ENCODE results near the gene CECR2.
A peak's percentile ranks its signal among the peaks of the same experiment; 100 is the strongest.

CECR2 gene

DNA sequence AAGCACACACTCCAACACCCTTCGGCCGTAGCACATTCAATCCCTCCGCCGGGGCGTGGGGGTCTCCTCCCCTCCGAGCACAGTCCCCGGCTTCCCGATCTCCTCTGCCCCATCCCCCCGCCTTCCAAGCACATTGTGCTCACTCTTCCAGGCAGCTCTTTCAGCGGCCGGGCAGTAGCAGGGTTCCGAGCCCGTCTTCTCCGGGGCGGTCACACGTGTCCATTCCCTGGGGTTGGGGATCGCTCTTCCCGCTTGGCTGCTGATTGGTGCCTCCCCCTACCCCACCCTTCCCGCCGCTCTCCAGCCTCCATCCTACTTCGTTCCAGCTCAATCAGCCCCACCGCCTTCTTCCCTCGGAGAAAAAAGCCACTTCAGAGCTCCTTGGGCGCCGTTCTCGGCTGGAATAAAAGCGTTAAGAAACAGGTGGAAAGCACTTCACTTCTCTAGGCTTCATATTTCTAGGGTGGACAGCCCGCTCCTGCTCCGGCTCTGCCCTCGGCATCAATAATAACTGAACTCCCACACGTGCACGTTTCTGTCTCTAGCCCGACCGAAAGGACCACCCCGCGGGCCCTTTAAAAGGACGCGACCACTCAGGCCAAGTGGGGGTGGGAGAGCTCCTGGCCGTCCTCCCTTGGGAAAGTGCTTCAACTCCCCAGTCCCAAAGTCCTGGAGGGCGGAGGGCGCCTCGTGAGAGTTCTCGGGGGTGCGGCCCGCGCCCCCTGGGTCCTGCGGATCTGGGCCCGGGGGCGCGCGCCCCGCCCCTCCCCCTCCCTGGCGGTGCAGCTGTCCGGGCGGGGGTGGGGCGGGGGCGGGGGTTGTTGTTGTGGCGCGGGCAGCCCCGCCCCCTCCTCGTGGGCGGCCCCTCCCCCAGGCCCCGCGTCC lies 464 bp upstream of the CECR2 start:
- peak; percentile 96 for DNase-seq

DNA sequence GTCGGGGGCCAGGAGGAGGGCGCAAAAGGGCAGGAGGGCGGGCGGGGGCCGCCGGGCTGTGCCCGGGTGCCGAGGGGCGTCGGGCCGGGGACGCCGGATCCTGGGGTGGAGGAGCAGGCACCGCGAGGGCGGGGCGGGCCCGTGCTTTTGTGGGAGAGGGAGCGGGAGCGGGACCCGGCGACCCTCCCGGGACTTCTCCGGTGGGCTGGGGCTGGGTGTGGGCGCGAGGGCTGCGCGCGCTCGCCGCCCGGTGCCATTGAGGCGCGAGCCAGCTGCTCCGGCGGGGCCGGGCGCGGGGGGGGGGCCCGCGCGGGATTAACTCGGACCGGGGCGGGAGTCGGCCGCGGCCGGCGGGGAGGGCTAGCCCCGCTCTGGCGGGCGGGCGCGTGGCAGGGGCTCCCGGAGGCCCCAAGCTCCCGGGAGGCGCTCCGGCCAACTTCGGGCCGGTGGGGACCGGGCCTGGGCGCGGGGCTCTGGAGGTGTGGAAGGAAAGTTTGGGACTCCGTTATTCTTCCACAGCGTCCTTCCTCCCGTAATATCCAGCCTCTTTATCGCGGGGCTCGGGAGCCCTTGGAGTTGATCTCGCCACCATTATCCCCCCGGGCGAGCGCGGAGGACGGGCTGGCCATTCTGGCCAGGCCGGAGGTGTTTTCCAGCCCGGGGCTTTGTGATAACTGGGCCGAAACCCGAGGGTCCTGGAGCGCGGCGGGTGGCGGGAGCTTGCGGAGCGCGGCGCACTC lies 936 bp downstream of the CECR2 start:
- DNase-seq: no peak

DNA sequence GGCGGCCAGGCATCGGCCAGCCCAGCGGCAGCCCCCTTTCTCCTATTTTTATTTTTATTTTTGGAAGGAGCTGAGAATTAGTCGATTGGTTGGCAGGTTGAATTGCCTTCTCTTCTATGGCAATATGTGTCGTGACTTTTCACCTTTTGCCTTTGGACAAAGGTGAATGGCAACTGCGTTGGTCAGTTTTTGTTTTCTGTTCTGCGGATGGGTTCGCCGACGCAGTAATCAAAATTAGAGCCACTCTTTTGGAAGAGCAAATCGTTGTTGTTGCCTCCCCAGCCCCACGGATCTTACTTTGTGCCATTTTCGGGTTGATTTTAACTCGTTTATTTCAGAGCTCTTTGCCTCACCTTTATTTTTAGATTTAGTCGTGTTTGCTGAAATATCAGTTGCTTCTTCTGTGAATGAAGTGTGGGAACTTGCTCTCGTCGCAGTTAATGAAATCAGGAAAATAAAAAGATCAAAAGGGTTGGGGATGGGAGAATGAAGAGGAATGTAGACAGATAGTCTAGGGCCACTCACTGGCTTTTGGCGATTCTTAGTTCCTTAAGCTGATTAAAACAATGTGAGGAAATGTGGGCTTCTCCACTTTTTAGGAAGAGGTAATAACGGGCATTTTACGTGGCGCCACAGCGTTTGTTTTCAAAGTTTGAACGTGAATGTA lies 1.6 kb downstream of the CECR2 start:
- peak; percentile 78 for DNase-seq

DNA sequence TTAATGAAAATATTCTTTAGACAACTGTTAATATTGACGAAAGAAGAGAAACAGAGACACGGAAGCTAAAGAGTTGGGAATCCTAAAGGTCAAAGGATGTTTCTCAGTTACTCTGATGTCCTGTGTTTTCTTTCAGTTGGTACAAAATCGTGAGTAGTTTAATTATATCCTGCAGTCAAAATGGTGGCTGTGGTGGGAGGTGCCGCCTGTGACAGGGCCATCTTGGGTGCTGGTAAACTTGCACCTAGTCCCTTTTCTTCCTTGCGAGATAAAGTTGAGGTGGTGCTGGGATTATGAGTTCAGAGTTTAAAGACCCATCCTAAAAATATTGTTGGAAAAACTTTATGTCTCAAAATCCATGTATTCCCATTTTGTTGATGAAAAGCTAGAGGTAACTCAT lies 2.2 kb downstream of the CECR2 start:
- DNase-seq: peak; percentile 41

DNA sequence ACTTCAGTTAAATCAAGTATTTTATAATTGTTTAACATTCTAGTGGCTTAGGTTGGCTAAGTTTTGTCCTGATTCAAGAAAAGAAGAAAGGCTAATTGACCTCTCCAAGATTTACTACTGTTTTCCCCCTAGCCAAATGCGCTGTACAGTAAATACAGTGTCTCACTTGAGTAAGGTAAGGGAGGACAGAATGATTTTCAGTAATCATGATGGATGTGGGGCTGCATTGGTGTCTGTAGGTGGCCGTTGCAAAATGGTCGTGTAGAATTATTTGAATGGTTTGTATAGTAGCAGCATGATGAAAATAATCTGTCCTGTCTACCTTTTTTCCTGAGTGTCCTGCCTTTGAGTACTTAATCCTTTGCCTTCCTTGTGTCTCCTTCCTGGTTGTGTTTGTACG lies 4.6 kb downstream of the CECR2 start:
- DNase-seq: no peak

DNA sequence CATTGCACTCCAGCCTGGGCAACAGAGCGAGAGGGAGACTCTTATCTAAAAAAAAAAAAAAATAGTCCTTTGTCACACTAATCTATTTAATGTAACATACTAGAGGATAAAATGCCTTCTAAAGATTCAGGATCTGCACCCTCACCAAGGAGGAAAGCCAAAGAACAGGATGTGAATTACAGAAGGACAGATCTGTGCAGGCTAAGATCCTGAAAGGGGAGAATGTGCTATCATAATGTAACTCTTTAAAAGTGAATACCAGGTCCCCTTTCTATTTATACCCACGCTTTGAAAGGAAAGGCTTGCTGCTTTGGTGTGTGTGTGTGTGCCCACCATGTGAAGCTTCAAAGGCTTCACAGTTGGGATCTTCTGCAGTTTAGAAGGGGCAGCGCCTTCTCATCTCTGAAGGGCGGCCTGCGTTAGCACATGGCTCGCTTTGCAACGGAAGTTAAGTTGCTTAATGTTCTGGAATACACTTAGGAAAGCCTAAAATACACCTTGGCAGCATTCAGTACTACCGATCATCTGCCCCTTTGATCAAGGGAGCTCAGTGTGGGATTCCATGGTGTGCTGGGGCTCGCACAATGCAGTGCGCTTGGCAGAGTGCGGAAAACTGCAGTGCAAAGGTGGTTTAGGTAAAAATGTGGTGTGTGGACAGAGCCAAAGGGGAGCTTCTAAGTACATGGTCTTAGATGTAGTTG lies 6.8 kb downstream of the CECR2 start:
- no peak for DNase-seq

DNA sequence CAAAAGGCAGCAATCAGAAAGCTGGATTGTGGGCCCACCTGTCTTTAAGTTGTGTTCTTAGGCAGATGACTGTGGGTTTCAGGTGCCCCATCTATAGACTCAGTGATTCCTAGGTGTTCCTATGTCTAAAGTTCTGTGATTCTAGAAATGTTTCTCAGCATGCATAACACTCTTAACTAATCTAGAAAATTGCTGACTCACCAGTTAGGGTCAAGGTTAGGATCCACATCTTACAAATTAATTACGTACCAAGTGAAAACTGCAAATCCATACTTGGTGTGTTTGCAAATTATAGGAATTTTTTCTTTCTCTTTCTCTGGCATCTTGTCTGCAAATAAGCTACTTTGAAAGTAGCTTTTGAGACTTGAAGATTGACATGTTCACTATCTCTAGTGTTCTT lies 7.7 kb downstream of the CECR2 start:
- DNase-seq: no peak

DNA sequence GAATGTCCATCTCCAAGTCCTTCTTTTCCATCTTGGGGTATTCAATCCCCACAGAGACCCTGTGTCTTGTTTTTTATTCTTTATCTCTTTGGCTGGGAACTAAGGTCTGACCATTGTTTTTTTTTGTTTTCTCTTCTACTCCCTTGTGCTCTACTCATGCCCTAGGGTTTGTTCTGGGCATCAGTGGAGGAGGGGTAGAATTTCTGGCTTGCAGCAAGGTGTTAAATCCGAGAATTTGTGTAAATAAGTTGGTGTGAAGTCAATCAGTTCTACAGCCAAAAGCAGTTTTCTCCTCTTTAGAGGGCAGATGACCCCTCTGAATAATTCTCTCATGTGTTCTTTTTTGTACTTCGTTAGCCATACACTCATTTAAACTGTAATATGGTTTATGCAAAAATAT lies 10.7 kb downstream of the CECR2 start:
- DNase-seq: peak; percentile 62

DNA sequence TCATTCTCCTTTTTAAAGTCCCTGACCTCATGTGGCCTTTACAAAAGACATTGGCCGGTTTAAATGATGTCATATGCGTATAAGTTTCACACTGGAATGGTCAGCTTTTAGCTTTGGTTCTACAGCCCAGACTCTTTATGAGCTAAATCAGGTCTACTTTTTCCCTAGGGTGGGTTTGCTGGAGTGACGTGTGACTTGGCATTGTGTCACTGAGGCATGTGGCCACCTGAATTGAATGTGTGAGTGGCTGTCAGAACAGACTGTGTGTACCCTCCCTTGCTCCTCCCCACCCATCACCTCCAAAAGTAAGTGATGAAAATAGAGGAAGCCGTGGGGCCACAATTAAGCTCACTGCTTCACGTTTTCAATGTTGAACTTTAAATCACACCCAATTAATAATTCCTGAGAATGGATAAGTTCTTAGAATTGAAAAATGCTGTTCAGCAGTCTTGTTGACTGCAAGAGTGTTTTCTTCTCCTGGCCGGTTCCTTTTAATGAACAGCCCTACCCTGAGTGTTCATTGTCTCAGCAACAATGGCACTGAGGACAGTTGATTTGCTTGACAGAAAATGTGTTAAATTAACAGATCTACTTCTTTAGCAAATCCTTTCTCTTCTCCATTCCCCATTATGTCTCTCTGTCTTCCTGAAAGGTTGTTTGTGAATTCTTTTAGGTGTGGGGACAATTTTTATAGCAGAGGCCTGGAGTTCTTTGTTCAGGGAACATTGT lies 11.3 kb downstream of the CECR2 start:
- peak; percentile 78 for DNase-seq

DNA sequence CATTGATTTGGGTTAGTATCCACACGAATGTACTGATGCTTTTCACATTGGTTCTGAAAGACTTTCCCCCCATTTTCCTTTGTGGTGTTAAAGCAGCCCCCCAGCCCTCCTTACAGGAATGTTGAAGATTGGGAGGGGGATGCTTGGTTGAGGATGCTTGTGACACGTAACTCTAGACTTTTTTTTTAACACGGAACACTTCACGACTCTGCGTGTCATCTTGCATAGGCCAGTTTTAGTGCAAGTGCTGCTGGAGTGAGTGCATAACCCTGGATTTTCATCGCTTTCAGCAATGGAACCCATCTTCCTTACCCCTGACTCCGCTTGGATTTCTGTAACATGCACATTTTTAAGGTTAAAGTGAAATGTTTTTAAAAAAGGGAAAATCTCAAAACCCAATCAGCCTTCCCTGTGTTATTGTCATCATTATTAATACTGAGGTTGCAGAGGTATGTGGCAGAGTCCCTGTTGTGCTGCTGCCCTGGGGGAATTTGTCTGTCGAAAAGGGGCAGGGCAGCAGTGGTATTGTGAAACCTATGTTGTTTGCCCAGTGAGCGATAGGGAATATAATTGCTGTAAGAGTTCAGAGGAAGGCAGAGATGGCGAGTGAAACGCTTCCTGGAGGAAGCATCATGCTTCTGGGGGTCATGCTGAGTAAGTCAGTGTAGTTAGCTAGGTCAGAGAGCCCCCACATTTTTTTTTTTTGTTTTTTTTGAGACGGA lies 12.1 kb downstream of the CECR2 start:
- DNase-seq: peak; percentile 41

DNA sequence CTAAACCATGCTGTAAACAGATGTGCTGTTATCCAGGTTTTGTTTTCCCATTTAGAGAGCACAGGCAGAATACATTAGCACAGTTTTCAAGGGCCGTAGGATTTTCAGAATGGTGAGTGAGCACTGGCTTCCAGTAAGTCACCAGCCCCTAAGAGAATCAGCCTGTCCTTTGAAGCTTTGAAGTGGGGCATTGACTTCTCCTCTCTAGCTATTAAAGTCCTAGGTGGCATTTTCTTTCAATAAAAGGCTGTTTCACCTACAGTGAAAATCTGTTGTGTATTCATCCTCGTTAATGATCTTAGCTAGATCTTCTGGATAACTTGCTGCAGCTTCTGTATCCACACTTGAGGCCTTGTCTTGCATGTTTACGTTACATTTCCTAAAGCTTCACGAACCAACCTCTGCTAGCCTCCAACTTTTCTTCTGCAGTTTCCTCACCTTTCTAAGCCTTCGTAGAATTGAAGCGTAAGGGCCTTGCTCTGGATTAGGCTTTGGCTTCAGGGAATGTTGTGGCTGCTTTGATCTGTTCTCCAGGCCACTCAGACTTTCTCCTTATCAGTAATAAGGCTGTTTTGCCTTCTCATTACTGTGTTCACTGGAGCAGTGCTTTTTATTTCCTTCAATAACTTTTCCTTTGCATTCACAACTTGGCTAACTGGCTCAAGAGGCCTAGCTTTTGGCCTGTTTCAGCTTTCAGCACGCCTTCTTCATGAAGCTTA lies 15.5 kb downstream of the CECR2 start:
- no peak for DNase-seq

DNA sequence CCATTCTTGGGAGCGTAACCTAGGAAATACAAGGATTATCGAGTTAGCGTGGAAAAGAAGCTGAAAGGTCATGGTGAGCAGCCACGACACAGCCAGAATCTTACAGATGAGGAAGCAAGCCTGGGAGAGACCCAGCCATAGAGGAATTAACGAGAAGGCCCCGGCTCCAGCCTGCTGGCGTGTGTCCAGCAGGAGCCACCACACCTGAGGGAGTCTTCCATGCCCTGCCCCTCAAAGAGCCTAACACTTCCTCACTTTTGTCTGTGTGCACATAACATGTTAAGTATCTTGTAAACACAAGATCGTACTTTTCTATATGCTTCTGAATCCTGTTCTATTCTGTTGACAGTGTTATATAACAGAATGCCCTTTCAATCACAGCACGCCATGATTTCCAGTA lies 18.1 kb downstream of the CECR2 start:
- no peak for DNase-seq

DNA sequence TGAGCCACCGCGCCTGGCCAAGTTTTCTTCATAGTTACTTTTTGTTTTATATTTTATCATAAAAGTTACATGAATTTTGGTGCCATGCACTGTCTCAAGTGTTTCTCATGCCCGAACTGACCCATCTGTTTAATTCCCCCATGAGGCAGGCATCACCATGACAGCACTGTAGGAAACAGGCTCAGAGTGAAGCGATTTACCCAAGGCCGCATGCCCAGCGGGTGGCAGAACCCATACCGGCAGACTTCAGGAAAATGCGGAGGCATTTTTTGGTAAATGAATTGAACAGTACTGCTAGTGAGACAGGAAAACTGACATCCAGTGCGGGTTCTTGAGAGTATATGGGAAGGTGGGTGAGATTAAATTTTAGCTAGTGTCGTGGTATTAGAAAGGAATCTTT lies 19.0 kb downstream of the CECR2 start:
- DNase-seq: no peak

DNA sequence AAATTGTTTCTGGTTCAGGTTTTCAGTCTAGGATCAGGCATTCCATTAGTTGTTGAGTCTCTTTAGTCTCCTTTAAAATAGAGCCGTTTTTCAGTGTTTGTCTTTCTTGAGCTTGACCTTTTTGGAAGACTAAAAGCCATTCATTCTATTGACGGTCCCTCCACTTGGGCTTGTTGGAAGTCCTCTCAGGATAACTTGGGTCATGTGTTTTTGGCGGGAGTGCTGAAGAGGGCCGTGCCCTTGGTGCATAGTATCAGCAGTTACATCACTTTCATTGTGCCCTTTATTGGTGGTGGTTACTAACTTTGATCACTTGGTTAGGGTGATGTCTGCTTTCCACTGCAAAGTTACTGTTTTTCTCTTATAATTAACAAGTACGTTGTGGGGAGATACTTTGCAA lies 20.8 kb downstream of the CECR2 start:
- DNase-seq: no peak

DNA sequence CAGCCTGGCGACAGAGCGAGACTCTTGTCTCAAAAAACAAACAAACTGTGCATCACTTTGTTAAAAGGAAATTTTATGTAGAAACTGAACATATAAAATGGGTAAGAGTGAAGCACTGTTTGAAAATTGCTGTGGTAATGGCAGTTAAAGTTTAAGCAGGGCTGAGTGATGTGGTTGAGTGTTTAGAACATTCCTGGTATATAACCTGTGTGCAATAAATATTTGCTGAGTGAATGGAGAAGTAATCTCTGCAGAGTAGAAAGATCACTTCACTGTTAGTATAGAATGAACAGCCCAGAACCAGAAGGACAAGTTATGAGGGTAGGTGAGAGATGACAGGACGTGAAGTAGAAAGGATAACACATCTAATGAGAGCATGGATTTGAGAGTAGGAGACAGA lies 27.3 kb downstream of the CECR2 start:
- no peak for DNase-seq

DNA sequence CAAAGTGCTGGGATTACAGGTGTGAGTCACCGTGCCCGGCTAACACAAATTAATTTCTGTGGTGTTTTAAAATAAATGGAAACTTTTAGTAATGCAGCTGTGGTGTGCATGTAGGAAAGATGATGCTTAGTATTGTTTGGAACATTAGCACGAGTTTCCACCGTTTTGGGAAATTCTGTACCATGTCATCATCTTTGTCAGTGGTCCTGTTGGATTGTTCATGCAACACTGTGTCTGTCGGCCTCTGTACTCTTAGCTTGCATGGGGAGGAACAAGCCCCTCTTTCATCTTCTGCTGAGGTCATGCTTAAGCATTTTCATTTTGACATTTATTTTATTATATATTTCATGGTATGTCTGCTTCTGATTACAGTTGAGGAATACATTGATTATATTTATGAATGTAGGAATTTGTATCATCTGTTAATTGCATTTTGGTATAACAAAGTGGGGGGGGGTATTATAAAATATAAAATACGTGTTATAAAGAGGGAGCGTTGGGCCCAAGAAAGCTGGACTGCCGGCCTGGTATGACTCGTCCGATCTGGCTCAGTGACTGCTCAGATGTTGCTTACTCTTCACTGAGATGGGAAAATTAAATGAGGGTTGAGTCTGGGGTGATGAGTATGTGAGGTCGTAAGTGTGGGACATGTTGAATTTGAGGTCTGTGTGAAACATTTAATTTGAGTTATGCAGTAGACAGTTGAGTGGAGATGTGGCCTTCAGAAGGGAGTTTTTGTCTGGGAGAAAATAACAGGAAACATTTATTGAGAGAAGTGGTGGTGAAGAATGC lies 28.7 kb downstream of the CECR2 start:
- DNase-seq: no peak

DNA sequence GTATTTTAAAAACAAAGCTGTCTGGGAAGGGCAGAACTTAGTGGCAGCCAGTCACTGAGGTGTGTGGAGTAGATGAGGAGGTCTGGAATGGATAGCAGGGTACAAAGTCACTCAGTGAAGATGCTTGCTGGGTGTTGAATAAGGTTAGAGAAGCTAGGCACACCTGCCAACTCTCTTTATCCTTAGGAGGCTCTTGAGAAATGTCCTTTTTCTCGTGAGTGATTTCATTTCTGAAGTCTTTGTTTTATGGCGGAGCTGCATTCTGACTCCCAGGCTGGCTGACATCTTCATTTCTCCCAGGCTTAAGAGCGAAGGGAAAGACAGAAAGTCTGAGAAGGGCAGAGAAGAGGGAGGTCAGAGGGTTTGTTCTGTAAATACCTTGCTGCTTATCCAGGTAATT lies 31.0 kb downstream of the CECR2 start:
- no peak for DNase-seq

DNA sequence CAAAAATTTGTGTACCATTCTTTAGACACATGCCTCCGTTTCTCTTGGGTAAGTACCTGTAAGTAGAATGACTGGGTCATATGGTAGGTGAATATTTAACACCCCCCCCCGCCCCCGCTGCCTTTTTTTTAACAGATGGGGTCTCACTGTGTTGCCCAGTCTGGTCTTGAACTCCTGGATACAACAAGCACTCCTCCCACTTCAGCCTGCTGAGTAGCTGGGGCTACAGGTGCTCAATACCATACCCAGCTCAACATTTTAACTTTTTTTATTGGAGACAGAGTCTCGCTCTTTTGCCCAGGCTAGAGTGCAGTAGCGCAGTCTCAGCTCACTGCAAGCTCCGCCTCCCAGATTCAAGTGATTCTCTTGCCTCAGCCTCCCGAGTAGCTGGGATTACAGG lies 32.5 kb downstream of the CECR2 start:
- DNase-seq: no peak

DNA sequence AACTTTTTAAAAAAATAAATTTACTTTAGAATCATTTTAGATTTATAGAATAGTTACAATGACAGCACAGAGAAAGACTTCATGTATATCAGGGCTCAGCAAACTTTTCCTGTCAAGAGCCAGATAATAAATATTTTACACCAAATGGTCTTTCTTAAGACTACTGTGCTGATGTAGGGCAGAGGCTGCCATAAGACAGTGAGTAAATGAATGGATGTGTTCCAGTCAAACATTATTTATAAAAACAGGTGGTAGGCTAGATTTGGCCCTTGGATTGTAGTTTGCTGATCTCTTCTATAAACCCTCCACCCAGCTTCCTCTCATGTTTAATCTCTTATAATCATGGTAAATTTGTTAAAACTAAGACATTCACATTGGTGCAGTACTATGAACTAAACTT lies 33.0 kb downstream of the CECR2 start:
- DNase-seq: no peak

DNA sequence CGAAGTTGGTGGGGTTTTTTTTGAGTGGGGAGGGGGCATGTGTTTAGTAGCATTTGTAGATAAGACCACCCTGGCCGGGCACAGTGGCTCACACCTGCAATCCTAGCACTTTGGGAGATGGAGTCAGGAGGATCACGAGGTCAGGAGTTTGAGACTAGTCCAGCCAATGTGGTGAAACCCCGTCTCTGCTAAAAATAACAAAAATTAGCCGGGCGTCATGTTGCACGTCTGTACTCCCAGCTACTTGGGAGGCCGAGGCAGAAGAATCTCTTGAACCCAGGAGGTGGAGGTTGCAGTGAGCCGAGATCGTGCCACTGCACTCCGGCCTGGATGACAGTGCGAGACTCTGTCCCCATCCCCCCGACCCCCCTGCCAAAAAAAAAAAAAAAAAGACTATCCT lies 34.6 kb downstream of the CECR2 start:
- no peak for DNase-seq

Data from eye (tissue), 1 donor.